CD4-positive, alpha-beta T cell treated with Interleukin-2 at 100 ng/mL for 4 hours (primary cell): ENCODE measurements around the gene RNGTT.
A peak's percentile ranks its signal among the peaks of the same experiment; 100 is the strongest.
"Not testable (repeated sequence)": the region's sequence is repeated elsewhere in the genome, so short reads cannot be mapped to it uniquely, and the experiment has no call there.

Source experiments
- DNase-seq: peaks from one replicate; pipeline ENCODE4 v3.0.0-alpha.2; 2020; ENCODE audit warnings: low spot score

Gene RNGTT

DNA sequence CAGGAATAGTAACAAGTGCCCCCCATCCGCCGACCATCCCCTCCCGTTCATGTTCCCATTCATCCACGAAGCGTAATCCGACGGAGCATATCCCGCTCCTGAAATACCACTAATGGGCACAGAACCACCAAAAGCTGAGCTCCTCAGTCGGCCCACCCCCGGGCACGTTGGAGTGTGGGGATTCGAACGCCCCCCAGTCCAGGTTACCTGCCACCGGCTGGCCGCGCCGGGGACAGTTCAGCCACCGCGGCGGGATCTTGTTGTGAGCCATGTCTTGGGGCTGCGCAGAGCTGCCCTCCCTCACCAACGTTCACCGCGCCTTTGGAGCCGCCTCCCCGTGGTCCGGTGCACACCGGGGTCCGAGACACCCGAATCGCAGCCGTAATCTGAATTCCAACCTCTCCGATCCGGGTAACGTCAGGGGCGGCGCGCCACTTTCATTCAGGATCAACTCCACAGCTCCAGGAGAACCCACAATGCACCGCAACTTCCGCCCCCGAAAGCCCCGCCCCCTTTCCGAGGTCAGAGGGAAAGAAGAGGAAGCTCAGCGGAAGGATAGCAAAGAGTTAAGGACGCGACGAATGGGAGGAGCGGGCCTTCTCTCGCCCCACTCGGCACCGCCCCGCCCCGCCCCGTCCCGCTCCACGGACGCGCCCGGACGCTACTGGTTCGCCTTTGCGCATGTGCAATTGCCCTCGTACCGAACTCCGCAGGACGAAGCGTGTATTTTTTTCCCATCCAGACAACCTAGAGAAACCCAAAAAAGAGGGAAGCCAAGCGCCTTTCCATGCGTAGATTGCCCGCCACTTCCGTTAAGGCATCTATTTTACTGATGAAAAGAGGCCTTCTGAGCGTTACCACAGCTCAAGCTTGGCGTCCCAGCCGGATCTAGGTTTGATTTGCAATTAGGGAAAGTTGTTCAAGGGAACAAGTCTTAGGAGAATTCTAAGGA lies at the start of gene RNGTT:
RNGTT (minus strand) TSS at position 480 of the 952 bp plus-strand sequence; CDS start at position 271, 209 bp downstream.
- peak; percentile 97 for DNase-seq

DNA sequence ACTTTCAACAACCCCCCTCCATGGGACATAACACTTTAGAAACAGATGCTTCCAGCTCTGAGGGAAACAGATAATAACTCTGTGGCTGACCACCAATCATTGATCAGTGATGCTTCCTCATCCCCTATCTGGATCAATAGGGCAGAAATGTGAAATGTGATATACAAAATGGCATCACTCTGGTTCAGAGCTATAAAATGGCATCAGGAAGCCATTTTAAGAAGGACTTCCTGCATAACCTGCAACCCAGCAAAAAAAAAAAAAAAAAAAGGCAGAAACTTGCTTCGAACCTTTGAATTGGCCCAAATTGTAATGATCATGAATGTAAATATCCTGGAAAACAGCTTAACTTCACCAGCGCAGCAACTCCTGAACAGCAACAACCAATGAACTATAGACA lies 48.0 kb upstream of the RNGTT start:
- no peak for DNase-seq

DNA sequence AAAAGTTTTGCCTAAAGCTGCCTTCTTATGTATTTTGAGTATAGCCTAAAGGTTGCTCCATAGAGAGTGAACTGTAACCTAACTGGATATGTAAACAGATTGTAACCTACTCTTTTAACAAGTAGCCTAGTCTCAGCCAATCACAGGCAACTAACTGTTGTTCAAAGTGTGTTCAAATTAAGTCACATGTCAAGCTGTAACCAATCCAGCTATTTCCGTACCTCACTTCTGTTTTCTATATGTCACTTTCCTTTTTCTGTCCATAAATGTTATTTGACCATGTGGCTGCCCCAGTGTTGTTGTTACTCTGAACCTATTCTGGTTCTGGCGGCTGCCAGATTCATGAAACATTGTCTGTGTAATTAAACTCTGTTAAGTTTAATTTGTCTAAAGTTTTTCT lies 47.4 kb upstream of the RNGTT start:
- DNase-seq: no peak

DNA sequence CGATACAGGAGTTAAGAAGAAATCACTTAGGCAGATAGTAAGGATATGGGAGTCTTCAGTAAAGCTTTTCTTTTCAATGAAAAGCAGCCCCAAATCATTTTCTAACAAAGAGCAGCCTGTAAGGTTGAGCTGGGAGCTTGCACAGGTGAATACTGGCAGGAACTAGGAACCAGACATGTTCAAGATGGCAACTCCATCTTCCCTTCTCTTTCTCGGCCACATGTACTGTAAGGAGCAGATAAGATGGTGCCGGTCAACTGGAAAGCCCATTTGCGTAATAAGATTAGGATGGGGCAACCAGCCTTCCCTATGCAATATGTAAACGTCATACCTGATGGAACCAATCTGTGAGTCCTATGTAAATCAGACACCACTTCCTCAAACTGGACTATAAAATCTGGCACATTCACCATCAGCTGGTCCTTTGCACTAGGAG lies 46.2 kb upstream of the RNGTT start:
- no peak for DNase-seq

DNA sequence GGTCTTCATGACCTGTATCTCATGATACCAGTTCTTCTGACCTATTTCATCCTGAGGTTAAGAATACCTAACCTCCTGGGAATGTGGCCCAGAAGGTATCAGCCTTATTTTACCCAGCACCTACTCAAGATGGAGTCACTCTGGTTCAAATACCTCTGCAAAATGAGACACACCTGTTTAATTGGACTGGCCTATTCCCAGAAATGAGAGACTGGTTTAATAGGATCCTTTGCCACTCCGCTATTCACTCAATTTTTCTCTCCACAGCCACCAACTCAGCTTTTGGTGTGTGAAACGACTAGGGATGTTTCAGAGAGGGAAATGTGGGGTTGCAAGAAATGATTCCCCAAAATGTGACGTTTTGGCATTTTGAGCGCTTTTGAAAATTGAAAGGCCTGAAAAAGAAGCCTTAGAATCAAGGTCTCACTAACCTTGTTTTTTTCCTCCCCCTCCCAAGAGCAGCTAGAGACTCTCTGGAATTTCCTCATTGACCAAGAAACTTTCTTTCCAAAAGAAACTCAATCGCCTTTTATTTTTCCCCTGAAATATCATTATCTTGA lies 45.5 kb upstream of the RNGTT start:
- DNase-seq: no peak

DNA sequence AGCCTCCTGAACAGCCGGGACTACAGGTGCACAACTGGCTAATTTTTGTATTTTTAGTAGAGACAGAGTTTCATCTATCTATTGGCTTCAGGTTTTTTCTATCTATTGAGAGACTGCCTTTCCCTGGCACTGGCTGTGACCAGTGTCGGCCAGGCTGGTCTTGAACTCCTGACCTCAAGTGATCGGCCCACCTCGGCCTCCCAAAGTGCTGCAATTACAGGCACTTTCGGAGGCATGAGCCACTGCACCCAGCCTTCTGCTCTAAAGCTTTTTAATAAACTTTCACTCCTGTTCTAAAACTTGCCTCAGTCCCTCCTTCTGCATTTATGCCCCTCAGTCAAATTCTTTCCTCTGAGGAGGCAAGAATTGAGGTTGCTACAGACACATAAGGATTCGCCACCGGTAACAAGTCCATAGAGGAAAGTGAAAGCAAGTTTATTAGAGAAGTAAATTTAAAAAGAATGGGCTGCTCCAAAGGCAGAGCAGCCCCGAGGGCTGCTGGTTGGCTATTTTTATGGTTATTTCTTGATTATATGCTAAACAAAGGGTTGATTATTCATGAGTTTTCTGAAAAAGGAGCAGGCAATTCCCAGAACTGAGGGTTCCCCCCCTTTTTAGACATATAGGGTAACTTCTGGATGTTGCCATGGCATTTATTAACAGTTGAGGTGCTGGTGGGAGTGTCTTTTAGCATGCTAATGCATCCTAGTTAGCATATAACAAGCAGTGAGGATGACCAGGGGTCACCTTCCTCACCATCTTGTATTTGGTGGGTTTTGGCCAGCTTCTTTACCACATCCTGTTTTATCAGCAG lies 44.8 kb upstream of the RNGTT start:
- DNase-seq: no peak

DNA sequence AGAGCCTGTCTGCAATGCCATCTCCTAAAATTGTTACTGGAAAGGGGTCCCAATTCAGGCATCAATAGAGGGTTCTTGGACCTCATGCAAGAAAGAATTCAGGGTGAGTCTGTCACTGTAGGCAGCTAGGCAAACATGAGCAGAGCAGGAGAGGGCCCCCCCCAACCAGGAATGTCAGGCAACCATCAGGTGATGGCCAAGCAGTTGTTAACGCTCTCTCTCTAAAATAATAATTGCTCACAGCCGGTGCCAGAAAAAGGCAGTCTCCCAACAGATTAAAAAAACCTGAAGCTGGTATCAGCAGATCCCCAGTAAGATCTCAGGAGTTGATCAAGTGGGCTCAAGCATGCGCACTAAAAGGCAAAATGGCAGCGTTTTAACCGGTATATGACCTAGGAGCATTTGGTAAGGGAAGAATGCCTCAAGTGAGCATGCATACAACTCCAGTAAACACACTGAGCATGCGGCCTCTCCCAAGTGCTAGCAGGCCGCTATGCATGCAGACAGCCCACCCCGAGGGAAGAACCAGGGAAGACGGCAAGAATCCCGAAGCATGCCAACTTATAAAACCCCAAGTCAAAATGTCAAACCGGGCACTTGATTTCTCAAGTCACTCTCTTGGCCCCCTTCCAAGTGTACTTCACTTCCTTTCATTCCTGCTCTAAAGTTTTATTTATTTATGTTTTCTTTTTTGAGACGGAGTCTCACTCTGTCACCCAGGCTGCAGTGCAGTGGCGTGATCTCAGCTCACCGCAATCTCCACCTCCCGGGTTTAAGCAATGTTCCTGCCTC lies 44.0 kb upstream of the RNGTT start:
- no peak for DNase-seq

DNA sequence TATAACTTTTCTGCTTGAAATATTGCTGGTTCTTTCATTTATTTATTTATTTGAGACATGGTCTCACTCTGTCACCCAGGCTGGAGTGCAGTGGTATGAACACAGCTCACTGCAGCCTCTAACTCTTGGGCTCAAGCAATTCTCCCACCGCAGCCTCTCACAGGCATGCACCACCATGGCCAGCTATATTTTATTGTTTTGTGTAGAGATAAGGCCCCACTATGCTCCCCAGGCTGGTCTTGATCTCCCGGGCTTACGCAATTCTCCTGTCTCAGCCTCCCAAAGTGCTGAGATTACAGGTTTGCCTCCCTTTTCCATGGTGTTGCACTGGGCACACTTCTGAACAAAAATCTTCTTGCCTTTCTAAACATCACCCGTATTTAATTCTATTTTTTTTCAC lies 39.1 kb upstream of the RNGTT start:
- DNase-seq: no peak

DNA sequence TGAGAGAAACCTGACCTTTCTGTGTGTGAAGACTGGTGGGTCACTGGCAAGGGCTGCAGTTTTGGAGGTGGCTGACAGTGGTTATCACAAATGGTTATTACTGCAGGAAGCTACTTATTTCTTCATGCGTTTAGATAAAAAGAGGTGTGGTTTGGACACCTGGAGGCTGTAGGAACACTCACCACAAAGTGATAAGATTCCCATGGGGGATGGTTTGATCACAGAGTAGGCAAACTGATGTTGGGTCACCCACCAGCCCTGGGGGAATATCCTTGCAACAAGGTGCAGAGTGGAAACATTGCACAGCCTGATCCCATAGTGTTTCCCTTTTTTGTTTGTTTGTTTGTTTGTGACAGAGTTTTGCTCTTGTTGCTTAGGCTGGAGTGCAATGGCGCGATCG lies 33.9 kb upstream of the RNGTT start:
- DNase-seq: no peak

DNA sequence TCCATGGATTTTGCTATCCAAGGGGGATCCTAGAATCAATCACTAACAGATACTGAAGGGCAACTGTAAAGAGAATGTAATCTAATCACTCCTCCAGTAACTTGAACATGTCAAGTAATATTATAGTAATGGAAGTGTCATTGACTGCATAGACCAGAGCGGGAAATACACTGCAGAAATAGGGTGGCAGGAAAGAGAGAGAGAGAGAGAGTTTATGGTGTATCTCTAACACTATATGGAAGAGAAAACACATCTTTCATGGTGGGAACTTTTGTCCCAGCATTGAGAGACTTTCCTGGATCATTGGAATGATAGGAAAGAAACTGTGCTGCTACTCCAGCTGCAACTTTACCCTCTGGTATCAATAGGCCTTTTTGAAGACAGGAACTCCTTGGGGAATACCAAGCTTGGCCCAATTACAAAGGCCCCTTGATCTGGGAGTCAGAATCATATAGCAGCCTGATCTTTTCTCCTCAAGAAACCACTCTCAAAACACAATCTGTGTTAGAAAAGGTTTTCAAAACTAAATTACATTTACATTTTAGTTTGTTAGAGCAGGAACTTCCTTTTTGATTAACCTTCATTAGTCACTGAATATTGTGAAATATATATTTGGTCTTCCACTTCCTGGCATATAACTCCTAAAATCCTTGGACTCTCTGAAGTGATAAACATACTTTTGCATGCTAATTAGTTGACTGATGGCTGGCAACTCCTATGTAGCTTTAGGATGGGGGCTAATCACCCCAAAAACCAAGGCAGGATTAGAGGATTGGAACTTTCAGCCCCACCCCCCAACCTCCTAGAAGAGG lies 29.5 kb upstream of the RNGTT start:
- no peak for DNase-seq

DNA sequence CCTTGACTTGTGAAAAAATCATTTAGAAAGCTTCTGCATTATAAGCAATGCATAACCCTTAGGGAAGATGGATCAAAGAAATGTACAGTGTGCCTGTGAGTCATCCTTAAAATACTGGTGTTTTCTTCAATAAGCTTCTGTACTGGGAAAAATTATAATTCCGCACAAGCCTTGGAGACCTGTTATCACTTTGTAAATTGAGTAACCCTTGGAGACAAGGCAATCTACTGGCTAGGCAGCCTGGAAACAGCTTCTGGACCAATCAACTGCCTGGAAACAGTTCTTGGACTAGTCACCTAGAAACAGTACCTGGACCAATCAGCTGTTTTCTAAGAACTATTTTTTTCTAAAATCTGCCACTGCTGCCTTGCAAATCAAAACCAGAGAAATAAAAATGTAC lies 25.8 kb upstream of the RNGTT start:
- no peak for DNase-seq

DNA sequence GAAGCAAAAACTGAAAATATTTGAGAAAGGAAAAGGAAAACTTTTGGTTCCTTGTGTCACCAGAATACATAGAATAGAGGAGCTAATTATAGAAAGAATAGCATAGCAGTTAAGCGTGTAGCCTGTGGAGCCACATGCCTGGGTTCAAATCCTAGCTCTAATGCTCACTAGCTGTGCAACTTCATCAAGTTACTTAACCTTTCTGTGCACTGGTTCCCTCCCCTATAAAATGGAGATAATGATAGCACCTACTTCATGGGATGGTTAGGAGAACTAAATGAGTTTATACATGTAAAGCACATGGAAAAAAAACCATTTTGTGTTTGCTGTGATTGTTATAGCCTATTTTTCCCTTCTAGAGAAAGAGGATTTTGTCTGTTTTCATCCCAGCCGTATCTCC lies 24.5 kb upstream of the RNGTT start:
- DNase-seq: no peak

DNA sequence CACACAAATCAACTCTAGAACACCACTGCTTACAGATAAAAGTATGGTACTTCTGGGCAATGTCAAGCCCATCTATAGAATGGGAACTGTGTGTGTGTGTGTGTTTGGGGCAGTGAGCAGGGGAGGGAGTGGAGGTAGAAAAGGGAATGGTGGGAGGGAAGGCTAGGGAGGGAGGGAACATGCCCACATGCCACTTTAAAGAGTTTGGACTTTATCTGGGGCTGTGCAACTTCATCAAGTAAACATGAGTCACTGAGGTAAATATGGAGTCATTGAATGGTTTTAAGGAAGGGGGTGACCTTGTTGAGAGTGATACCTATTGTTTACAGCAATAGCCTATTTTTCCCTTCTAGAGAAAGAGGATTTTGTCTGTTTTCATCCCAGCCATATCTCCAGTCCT lies 22.5 kb upstream of the RNGTT start:
- DNase-seq: no peak

DNA sequence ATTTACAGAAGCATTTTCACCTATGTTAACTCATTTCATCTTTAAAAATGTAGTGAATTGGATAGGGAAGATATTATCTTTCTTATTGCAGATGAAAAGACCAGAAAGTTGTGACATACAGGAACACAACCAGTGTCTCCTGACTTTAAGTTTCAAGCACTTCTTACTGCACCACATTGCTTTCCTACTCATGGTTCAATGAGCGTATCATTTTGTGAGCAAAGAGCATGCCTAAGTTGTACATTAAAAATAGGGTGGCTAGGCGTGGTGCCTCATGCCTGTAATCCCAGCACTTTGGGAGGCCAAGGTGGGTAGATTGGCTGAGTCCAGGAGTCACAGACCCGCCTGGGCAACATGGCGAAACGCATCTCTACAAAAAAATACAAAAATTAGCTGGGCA lies 21.2 kb upstream of the RNGTT start:
- DNase-seq: no peak

DNA sequence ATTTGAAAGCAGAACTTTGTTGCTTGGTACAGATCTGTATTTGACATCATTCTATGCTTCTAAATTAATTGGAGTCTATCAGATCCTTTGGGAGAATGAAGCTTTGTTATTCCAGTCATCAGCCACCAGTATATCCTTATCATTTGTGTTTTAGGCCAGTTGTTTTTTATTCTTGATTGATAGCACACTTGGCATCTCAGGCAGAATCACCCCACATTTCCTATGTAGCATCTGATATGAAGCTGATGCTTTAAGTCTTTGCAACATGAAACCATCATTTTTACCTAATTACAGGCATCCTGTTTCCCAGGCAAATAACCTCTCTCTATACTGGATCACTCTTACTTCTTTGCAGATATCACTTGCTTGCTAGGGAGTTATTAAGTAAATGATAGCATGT lies 20.7 kb upstream of the RNGTT start:
- no peak for DNase-seq

DNA sequence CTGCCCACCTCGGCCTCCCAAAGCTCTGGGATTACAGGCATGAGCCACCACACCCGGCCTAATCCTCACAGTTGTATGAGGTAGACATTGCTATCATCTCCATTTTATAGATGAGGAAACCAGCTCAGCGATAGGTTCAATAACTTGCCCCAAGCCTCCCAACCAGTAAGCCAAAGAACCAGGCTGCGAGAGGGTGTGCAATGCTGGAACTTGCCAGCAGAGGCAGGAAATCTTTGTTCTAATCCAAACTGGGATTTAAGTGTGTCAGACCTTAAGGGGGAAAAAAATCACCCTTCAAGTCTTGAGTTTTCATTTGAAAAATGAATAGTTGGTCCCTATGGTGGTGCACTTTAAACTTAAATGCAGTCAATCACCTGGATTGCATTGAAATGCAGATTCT lies 20.1 kb upstream of the RNGTT start:
- no peak for DNase-seq

DNA sequence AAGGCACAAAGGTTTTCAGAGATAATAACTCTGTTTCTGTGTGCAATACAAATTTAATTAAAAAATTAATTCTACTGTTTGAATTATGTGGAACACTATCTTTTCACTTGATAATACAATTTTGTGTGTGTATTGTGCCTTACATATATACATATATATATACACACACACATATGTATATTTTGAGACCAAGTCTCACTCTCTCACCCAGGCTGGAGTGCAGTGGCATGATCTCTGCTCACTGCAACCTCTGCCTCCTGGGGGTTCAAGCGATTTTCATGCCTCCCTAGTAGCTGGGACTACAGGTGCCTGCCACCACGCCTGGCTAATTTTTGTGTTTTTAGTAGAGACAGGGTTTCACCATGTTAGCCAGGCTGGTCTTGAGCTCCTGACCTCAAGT lies 19.7 kb upstream of the RNGTT start:
- not testable (repeated sequence) for DNase-seq

DNA sequence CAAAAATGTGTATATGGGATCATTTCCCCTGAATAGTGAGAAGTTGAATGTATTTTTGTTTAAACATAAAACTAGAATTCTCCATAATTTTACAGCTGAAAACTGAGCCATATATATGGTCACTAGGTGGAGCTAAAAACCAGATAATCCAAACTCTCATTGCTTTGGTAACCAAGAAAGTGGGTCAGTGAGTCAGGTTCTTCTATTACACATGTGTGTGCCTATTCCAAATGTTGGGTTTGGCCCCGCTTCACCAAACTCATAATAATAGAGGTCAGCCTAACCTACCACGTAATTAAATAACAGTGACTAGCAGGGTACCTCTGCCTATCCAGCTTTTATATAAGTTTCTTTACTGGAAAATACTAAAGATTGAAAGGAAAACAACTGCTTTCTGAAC lies 19.3 kb upstream of the RNGTT start:
- DNase-seq: peak; percentile 78

DNA sequence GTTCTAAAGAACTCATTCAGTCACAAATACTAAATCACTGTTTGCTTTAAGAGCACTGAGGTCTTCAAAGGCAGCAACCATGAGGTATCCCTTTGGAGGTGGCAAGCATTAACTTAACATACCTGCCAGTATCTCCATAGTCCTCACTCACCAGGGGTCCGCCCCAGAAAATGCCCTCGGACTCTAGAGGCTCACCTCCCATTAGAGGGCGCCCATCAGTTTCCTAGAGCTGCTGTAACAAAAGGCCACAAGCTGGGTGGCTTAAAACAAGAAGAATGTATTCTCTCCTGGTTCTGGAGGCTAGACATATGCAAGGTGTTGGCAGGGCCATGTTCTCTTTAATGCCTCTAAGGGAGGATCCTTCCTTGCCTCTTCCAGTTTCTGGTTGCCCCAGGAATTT lies 12.0 kb upstream of the RNGTT start:
- DNase-seq: no peak

DNA sequence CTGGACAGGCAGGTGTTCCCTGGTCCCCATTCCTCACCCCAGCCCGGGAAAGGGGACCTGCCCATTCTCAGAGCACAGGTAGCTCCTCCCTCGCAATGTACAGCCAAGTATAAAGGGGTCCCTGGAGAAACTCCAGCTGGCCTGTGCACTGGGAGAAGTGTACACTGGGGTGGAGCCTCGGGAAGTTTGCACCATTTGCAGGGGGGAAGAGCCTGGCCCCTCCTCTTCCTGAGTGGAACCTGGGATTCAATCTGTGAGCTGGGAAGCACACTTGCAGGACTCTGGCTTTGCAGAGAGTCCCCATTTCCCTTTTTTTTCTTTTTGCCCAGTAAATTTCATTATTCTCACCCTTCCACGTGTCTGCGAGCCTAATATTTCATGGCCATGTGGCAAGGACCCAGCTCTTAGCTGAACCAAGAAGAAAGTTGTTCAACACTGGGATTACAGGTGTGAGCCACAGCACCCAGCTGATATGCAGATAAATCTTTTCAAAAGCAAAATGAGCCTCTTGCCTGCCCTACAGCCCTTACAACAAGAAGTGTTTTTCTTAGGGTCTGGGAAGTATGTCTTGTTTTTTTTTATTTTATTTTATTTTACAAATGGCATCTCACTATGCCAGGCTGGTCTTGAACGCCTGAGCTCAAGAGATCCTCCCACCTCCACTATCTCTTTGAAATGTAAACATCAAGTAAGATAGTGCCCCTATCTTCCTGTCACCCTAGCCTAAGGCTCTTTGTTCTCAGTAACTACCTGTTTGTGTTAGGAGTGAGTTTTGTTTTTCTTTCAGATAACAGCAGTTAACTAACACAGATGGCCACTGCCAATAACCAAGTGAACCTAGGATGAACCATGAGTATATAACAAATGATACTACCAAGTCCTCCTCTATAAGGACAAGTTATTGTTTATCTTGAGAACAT lies 9.3 kb upstream of the RNGTT start:
- DNase-seq: no peak
